GM18498 (cell line): ENCODE measurements around the gene UBXN7.
"Not testable (repeated sequence)": the region's sequence is repeated elsewhere in the genome, so short reads cannot be mapped to it uniquely, and the experiment has no call there.

Experiments
- ATAC-seq: cut with Tn5 transposase; IDR thresholded peaks from one replicate; pipeline ENCODE4 v1.9.1; 2021; ENCODE audit warnings: mild to moderate bottlenecking, moderate library complexity; ENCODE audit not compliant: unreplicated experiment

The UBXN7 gene

GRCh38 chr3:196357905-196358304, 74.3 kb downstream of the UBXN7 start:
- ATAC-seq: no peak

GRCh38 chr3:196356556-196356955, 75.7 kb downstream of the UBXN7 start:
- no peak for ATAC-seq

- ATAC-seq: no peak
Observed at GRCh38 chr3:196355668-196356067, 76.6 kb downstream of the UBXN7 start.

DNA sequence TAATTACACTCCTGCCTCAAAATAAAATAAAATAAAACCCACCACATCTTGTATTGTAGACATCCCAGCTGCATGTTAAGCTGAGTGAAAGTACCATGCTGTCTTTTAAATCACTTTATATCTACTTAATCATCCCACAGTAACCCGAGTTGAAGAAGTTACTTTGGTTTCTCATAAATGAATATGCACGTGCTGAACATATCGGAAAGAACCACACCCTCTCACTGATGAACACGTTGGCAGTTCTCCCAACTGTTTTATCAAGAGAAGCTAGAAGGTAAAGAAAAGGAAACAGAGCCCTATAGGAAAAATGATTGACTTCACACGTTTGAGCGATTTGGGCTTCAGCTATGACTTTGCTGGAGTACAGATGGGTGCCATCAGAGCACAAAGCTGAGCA, 78.1 kb downstream of the UBXN7 start:
- ATAC-seq: no peak

DNA sequence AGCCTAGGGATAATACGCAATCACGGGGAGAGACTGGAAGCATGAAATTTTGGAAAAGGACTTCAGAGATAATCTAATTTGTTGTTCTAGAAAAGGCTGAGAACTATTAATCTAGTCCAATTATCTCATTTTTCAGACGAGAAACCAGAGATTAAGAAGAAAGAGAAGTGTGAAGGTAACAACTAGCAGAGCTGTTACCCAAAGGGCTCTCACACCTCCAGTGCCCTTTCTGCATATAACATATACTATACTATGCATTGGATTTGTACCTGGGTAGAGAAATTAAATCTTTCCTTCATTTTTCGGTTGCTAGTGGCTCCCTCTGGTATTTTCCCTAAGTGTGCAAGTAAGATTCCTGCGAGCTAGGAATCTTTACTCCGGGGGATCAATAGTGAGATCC, 80.7 kb downstream of the UBXN7 start:
- ATAC-seq: no peak

GRCh38 chr3:196350067-196350466, 82.2 kb downstream of the UBXN7 start:
- ATAC-seq: no peak

- ATAC-seq: no peak
Observed at GRCh38 chr3:196348698-196349097, 83.5 kb downstream of the UBXN7 start.

GRCh38 chr3:196344663-196345062, 87.6 kb downstream of the UBXN7 start:
- ATAC-seq: no peak

- not testable (repeated sequence) for ATAC-seq
Observed at GRCh38 chr3:196343917-196344316, 88.3 kb downstream of the UBXN7 start.

DNA sequence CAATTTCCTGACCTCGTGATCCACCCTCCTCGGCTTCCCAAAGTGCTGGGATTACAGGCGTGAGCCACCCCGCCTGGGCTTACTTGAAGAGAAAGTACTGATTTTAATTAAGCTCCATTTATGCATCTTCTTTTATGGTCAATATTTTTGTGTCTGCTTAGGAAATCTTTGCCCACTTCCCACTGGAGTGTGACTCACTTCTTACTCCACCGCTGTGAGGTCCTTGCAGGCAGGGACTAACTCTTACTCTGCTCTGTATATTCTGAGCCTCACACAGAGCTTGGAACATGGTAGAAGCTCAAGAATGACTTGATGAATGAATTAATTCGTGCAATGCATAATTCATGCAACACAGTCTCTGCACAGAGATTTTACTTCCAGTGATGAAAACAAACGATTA, 91.1 kb downstream of the UBXN7 start:
- no peak for ATAC-seq

- no peak for ATAC-seq
Observed at GRCh38 chr3:196340466-196340865, 91.8 kb downstream of the UBXN7 start.

- no peak for ATAC-seq
Observed at GRCh38 chr3:196339493-196340254, 92.6 kb downstream of the UBXN7 start.

DNA sequence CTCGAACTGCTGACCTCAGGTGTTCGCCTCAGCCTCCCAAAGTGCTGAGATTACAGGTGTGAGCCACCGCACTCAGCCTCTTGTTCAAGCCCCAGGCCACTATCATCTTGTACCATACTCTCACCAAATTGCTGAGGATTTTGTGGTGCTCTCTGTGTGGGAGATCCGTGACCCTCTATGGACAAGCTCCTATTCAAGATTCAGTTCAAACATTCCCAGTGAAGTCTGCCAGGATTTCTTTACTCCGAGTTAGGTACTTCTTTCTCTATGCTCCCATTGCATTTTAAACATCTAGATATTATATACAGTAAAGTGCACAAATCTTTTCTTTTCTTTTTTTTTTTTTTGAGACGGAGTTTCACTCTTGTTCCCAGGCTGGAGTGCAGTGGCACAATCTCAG, 93.2 kb downstream of the UBXN7 start:
- ATAC-seq: no peak

- ATAC-seq: no peak
Observed at GRCh38 chr3:196336319-196337145, 95.7 kb downstream of the UBXN7 start.

DNA sequence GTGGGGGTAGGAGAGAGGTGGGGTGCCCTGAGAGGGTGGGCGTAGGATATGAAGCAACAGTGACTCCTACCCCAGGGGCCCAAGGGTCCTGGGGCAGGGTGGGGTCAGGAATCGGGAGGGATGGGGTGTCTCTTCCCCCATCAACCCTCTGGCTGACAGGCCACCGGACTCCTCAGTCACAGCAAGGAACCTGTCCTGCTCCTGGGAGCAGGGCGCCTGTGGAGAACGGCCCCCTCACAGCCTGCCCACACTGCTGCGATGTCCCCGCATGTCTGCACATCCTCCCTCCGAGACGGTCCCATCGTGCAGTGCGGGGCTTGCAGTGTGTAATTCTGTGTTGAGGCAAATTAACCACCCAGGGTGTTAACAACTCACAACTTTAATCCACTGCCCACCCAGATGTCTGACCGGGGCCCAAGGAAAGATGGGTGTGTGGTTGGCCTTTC, 96.7 kb downstream of the UBXN7 start:
- ATAC-seq: no peak

GRCh38 chr3:196334982-196335381, 97.2 kb downstream of the UBXN7 start:
- ATAC-seq: no peak

DNA sequence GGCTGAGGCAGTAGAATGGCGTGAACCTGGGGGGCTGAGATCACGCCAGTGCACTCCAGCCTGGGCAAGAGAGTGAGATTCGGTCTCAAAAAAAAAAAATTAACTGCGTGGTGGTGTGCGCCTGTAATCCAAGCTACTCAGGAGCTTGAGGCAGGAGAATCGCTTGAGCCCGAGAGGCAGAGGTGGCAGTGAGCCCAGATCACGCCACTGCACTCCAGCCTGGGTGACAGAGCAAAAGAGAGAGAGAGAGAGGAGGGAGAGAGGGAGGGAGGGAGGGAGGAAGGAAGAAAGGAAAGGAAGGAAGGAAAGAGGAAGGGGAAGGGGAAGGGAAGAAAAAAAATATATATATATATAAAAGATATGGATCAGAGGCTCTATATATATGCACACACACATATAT, 100.1 kb downstream of the UBXN7 start:
- no peak for ATAC-seq

DNA sequence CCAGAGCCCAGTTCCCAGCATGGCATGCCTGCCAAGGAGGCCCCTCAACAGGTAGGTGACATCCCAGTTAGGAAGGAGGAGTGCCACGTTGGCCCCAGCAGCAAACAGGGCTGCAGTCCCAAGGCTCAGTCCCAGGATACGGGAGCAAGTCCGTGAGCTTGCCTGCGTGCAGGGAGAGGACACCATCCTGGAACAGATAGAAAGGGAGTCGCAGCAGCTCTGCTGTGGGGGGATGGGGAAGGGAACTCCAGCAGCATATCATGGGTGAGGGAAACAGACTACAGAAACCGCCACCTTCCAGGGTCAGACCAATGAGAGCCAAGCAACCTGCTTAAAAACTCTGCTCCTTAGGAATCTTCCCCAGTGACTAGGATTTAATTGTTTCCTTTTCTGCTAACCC, 104.8 kb downstream of the UBXN7 start:
- no peak for ATAC-seq

- ATAC-seq: no peak
Observed at GRCh38 chr3:196326936-196327335, 105.3 kb downstream of the UBXN7 start.

DNA sequence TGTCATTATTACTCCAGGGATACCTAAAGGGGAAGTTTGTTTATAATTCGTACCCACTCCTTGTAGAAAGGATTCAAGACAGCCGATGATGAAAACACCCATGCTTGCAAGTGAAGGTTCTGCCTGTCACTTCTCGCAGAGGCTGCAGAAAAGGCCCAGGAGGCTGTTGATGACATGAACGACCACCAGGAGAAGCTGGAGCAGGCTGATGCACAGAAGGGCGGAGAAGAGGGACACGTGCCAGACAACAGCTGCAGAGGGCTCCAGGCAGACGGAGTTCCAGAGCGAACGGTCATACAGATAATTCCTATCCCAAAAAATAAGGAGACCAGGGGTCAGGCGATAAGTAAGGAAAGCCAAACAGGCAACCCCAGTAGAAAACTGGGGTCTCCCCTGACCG, 108.5 kb downstream of the UBXN7 start:
- no peak for ATAC-seq

DNA sequence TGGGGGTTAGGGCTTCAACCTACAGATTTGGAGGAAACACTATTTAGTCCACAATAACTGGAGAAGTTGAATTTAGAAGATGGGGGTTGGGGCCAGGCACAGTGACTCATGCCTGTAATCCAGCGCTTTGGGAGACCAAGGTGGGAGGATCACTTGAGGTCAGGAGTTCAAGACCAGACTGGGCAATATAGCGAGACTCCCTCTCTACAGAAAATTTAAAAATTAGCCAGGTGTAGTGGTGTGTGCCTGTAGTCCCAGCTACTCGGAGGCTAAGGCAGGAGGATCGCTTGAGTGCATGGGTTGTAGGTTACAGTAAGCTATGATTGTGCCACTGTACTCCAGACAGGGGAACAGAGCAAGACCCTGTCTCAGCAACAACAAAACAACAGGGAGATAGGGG, 109.2 kb downstream of the UBXN7 start:
- no peak for ATAC-seq

DNA sequence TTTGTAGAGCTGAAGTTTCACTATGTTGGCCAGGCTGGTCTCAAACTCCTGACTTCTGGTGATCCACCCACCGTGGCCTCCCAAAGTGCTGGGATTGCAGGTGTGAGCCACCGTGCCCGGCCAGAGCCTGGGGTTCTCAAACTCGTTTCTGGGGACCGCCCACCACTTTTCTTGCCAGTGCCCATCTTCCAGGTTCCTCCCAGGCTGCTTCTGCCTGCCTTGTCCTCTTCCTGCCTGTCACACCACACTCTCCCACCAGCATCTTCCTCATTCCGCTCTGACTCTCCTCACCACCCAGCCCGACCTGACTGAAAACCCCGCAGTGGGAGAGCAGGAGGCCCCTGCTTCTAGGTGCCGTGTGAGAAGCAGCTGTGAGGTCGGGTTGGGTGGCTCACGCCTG, 111.1 kb downstream of the UBXN7 start:
- no peak for ATAC-seq
